K562 (cell line): ENCODE data around the gene CCDC88C. TPM values are rescaled to one million over a fixed set of nuclear protein-coding genes. Genes with fewer than 3 reads are reported as not detected.

Experiments
- ATF3 ChIP-seq, 2 experiments: fragments of 450-650 bp in 1 of 2; sonication (generic) in 1 of 2; formaldehyde crosslinking in 1 of 2; IDR thresholded peaks in 1 of 2; conservative IDR thresholded peaks in 1 of 2; 2 replicates each; pipeline versions ENCODE4 v1.6.1 to v1.8.1; 2016 to 2023; ENCODE audit warnings: mild to moderate bottlenecking in 2 of 2, moderate library complexity in 2 of 2, inconsistent platforms in 1 of 2, missing genetic modification reagents in 1 of 2
- ETV1 ChIP-seq: fragments of 450-650 bp; conservative IDR thresholded peaks from 2 replicates; pipeline ENCODE4 v1.6.1; 2016; ENCODE audit warnings: missing genetic modification characterization, control low read depth, low read depth, missing compliant biosample characterization
- HDAC1 ChIP-seq, 2 experiments: fragments of 450-650 bp; IDR thresholded peaks; 2 replicates each; pipeline ENCODE4 v1.6.1; 2016 to 2017; ENCODE audit warnings: inconsistent platforms in 1 of 2, mild to moderate bottlenecking in 1 of 2, moderate library complexity in 1 of 2
- PBX2 ChIP-seq, 2 experiments: IDR thresholded peaks in 1 of 2; conservative IDR thresholded peaks in 1 of 2; 2 replicates each; pipeline ENCODE4 v1.6.1; 2016; ENCODE audit warnings: low read depth in 2 of 2, mild to moderate bottlenecking in 1 of 2, missing compliant biosample characterization in 1 of 2, missing genetic modification characterization in 1 of 2, moderate library complexity in 1 of 2
- PHB ChIP-seq: fragments of 250-450 bp; sonication (Bioruptor Pico); IDR thresholded peaks from 2 replicates; pipeline ENCODE4 v1.5.0; 2021
- ZC3H8 ChIP-seq: fragments of 450-650 bp; IDR thresholded peaks from 2 replicates; pipeline ENCODE4 v1.6.1; 2017
- ZFP1 ChIP-seq: fragments of 450-650 bp; formaldehyde crosslinking; IDR thresholded peaks from 2 replicates; pipeline ENCODE4 v1.4.0; 2020; ENCODE audit warnings: mild to moderate bottlenecking, mixed read lengths
- ZKSCAN8 ChIP-seq: fragments of 200-800 bp; sonication (Bioruptor generic); IDR thresholded peaks from 2 replicates; pipeline ENCODE4 v1.6.1; 2016; ENCODE audit warnings: missing genetic modification characterization, missing compliant biosample characterization
- ZNF140 ChIP-seq: fragments of 250-450 bp; sonication (Bioruptor Pico); IDR thresholded peaks from 2 replicates; pipeline ENCODE4 v1.8.0; 2021; ENCODE audit warnings: moderate library complexity, mild to moderate bottlenecking, inconsistent platforms
- ZNF253 ChIP-seq: fragments of 250-450 bp; sonication (Bioruptor Pico); conservative IDR thresholded peaks from 2 replicates; pipeline ENCODE4 v1.6.1; 2021; ENCODE audit warnings: mild to moderate bottlenecking
- ZNF766 ChIP-seq: fragments of 200-800 bp; sonication (Bioruptor generic); conservative IDR thresholded peaks from 2 replicates; pipeline ENCODE4 v1.6.1; 2016; ENCODE audit warnings: missing genetic modification characterization, missing compliant biosample characterization
- polyA plus RNA-seq, 8 experiments: library from polyadenylated mRNA; depleted of rRNA in 4 of 8; stranded (reverse) in 5 of 8; unstranded in 3 of 8; fragments of >200 nt; fragmentation: Nextera tagmentation in 2 of 8; fragmentation: Illumina TruSeq in 1 of 8; extraction: Ambion mirVana in 2 of 8; extraction: Trizol in 1 of 8; gene quantifications; 2 replicates each; pipeline versions ENCODE4 v1.2.1 to v1.2.3, GENCODE V29; 2011 to 2014; ENCODE audit warnings: inconsistent platforms in 1 of 8, missing spikeins in 1 of 8
- total RNA-seq, 7 experiments: library from RNA; depleted of rRNA in 6 of 7; stranded (reverse); fragments of >200 nt in 6 of 7; fragmentation: Illumina TruSeq in 2 of 7; extraction: Trizol in 2 of 7; gene quantifications; 2 replicates each; pipeline versions ENCODE4 v1.2.1 to v1.2.3, GENCODE V29; 2011 to 2021; ENCODE audit warnings: low replicate concordance in 1 of 7
- TF ChIP-seq, protein P1 (sequence below): fragments of 250-450 bp; sonication (Bioruptor Pico); IDR thresholded peaks from 2 replicates; pipeline ENCODE4 v1.8.0; 2022; ENCODE audit warnings: inconsistent platforms

CCDC88C gene
- total and polyA plus RNA-seq, 9 of the 15 experiments (the other 6 are each of a cell fraction or from before 2014, with no cell fraction given): 0.62 to 22.5 (median 10.7) TPM

- no peak for TF ChIP-seq ETV1
- no peak for TF ChIP-seq PBX2 (CRISPR knock-in tag; IDR thresholded peaks at IDR 0.05; ENCODE audit: low read depth)
- no peak for TF ChIP-seq PBX2 (tag; conservative IDR thresholded peaks at IDR 0.05; ENCODE audit: low read depth)
- 0 out of 4 replicates have a peak, but pooled peaks of 1 of the 2 experiments have one; percentile 23 for TF ChIP-seq HDAC1 (IDR thresholded peaks at IDR 0.05)
- TF ChIP-seq ZKSCAN8: no peak
- no peak for TF ChIP-seq ZC3H8
- no peak for TF ChIP-seq ZNF253 (CRISPR knock-in tag)
- TF ChIP-seq, protein P1, sequence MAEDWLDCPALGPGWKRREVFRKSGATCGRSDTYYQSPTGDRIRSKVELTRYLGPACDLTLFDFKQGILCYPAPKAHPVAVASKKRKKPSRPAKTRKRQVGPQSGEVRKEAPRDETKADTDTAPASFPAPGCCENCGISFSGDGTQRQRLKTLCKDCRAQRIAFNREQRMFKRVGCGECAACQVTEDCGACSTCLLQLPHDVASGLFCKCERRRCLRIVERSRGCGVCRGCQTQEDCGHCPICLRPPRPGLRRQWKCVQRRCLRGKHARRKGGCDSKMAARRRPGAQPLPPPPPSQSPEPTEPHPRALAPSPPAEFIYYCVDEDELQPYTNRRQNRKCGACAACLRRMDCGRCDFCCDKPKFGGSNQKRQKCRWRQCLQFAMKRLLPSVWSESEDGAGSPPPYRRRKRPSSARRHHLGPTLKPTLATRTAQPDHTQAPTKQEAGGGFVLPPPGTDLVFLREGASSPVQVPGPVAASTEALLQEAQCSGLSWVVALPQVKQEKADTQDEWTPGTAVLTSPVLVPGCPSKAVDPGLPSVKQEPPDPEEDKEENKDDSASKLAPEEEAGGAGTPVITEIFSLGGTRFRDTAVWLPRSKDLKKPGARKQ (CRISPR knock-in tag): no peak
- TF ChIP-seq ZFP1 (CRISPR knock-in tag): no peak
- no peak for TF ChIP-seq ZNF140
- TF ChIP-seq ATF3 (IDR thresholded peaks at IDR 0.05): no peak
- no peak for TF ChIP-seq ATF3 (CRISPR knock-in tag; conservative IDR thresholded peaks at IDR 0.05)
- peak; percentile 60; the same call in 1 of the 2 replicates for TF ChIP-seq ZNF766
- TF ChIP-seq PHB (CRISPR knock-in tag): no peak
- TF ChIP-seq, all 486 proteins: peak for 84
Measured at GRCh38 chr14:91417983-91418386, 365 bp upstream of the CCDC88C start (continued).
